BLaER1 treated with 17β-estradiol and CSF1 and Interleukin-3, amounts not matched to agents 10 nM and 100 nM (cell line): ENCODE results near the gene HSD17B8.

Experiments used
- H3K27ac ChIP-seq, 11 experiments: shearing (Covaris generic); formaldehyde crosslinking; 2 replicates each; pipeline ENCODE4 v1.8.1; 2022
- H3K27me3 ChIP-seq, 11 experiments: shearing (Covaris generic); formaldehyde crosslinking; 2 replicates each; pipeline ENCODE4 v1.8.1; 2022
- H3K36me3 ChIP-seq, 11 experiments: shearing (Covaris generic); formaldehyde crosslinking; 2 replicates each; pipeline ENCODE4 v1.8.1; 2022
- H3K4me1 ChIP-seq, 10 experiments: shearing (Covaris generic); formaldehyde crosslinking; 2 replicates each; pipeline ENCODE4 v1.8.1; 2022
- H3K4me2 ChIP-seq, 11 experiments: shearing (Covaris generic); formaldehyde crosslinking; 2 replicates each; pipeline ENCODE4 v1.8.1; 2022
- H3K4me3 ChIP-seq, 10 experiments: shearing (Covaris generic); formaldehyde crosslinking; 2 replicates each; pipeline ENCODE4 v1.8.1; 2022
- H3K9ac ChIP-seq, 11 experiments: shearing (Covaris generic); formaldehyde crosslinking; 2 replicates each; pipeline ENCODE4 v1.8.1; 2022
- H3K9me3 ChIP-seq, 11 experiments: shearing (Covaris generic); formaldehyde crosslinking; replicated peaks in 1 of 11; 2 replicates each; pipeline ENCODE4 v1.8.1; 2022
- H4K20me1 ChIP-seq, 11 experiments: shearing (Covaris generic); formaldehyde crosslinking; 2 replicates each; pipeline ENCODE4 v1.8.1; 2022
- Cebpa-rat ChIP-seq, 11 experiments: shearing (Covaris generic); IDR thresholded peaks; 2 replicates each; pipeline ENCODE4 v1.8.1; 2022

Gene HSD17B8

GRCh38 chr6:33235221-33235634 is 30.8 kb downstream of the HSD17B8 start:
- TF ChIP-seq Cebpa-rat (IDR thresholded peaks at IDR 0.05), result no peak
- Histone ChIP-seq H4K20me1 (no peaks in the 10 kb centered on the region), H3K27me3 (no peaks in the 10 kb centered on the region), H3K9me3 (no peaks in the 10 kb centered on the region), H3K27ac (peak overlapping the region in 1 of 11 experiments; percentile 36; a peak in 1 of 22 replicates), H3K36me3 (no peaks in the 10 kb centered on the region), H3K4me3 (no peak overlapping the region), H3K9ac (0 out of 22 replicates have a peak overlapping the region, but pooled peaks of 1 of the 11 experiments have one; percentile 1), H3K4me1 (peaks cover 0 to 48% (median 35%) of the 10 kb centered on the region in 10 experiments; a peak in 16 of 20 replicates), H3K4me2 (peak overlapping the region in 9 of 11 experiments; percentile 38 to 78 (median 63); a peak in 18 of 22 replicates)

- H3K27ac ChIP-seq, result no peak overlapping the region
- H3K4me1 ChIP-seq, result peaks cover 1 to 41% (median 32%) of the 10 kb centered on the region in 10 experiments; a peak in 17 of 20 replicates
- TF ChIP-seq Cebpa-rat (IDR thresholded peaks at IDR 0.05), result no peak
- H3K27me3 ChIP-seq, result no peaks in the 10 kb centered on the region
- no peaks in the 10 kb centered on the region for H3K36me3 ChIP-seq
- H3K9me3 ChIP-seq, result no peaks in the 10 kb centered on the region
- H3K9ac ChIP-seq, result no peak overlapping the region
- no peaks in the 10 kb centered on the region for H4K20me1 ChIP-seq
- H3K4me2 ChIP-seq, result peak overlapping the region in 8 of 11 experiments; percentile 22 to 78 (median 67); a peak in 15 of 22 replicates
- H3K4me3 ChIP-seq, result no peak overlapping the region
Measured at GRCh38 chr6:33236328-33236727, 31.9 kb downstream of the HSD17B8 start.

- Histone ChIP-seq H4K20me1 (no peaks in the 10 kb centered on the region), H3K4me3 (no peak overlapping the region), H3K9ac (no peak overlapping the region), H3K4me1 (peaks cover 7 to 41% (median 32%) of the 10 kb centered on the region in 10 experiments; a peak in 17 of 20 replicates), H3K36me3 (no peaks in the 10 kb centered on the region), H3K27ac (no peak overlapping the region), H3K9me3 (no peaks in the 10 kb centered on the region), H3K27me3 (no peaks in the 10 kb centered on the region), H3K4me2 (peak overlapping the region in 8 of 11 experiments; percentile 22 to 78 (median 67); a peak in 15 of 22 replicates)
- peak in 4 of 11 experiments; percentile 55 to 74 (median 61); a peak in 7 of 22 replicates for TF ChIP-seq Cebpa-rat (IDR thresholded peaks at IDR 0.05)
Measured at GRCh38 chr6:33236852-33237251, 32.4 kb downstream of the HSD17B8 start.

- Histone ChIP-seq H3K4me2 (peak overlapping the region in 7 of 11 experiments; percentile 12 to 78 (median 36); a peak in 6 of 22 replicates), H3K9ac (no peak overlapping the region)
Measured at GRCh38 chr6:33237741-33238140, 33.3 kb downstream of the HSD17B8 start.

GRCh38 chr6:33241968-33242367 is 37.5 kb downstream of the HSD17B8 start:
- Histone ChIP-seq H3K27me3 (no peaks in the 10 kb centered on the region), H4K20me1 (no peaks in the 10 kb centered on the region), H3K36me3 (no peaks in the 10 kb centered on the region), H3K9me3 (no peaks in the 10 kb centered on the region), H3K27ac (no peak overlapping the region), H3K4me3 (no peak overlapping the region), H3K4me2 (no peak overlapping the region; a peak in 1 of 22 replicates), H3K9ac (no peak overlapping the region), H3K4me1 (peaks cover 4 to 11% (median 8%) of the 10 kb centered on the region in 10 experiments; a peak in 13 of 20 replicates)
- TF ChIP-seq Cebpa-rat (IDR thresholded peaks at IDR 0.05), result no peak

More at GRCh38 chr6:33237741-33238140, 33.3 kb downstream of the HSD17B8 start:
- H4K20me1 ChIP-seq, result no peaks in the 10 kb centered on the region
- no peak for TF ChIP-seq Cebpa-rat (IDR thresholded peaks at IDR 0.05)
- H3K4me3 ChIP-seq, result no peak overlapping the region
- H3K4me1 ChIP-seq, result peaks cover 8 to 41% (median 32%) of the 10 kb centered on the region in 10 experiments; a peak in 17 of 20 replicates
- no peaks in the 10 kb centered on the region for H3K36me3 ChIP-seq
- H3K27me3 ChIP-seq, result no peaks in the 10 kb centered on the region
- no peaks in the 10 kb centered on the region for H3K9me3 ChIP-seq
- no peak overlapping the region for H3K27ac ChIP-seq

GRCh38 chr6:33243476-33243875 is 39.0 kb downstream of the HSD17B8 start:
- Histone ChIP-seq H3K9ac (no peak overlapping the region), H3K9me3 (no peaks in the 10 kb centered on the region), H3K27me3 (no peaks in the 10 kb centered on the region), H3K4me3 (no peak overlapping the region), H3K36me3 (no peaks in the 10 kb centered on the region), H4K20me1 (no peaks in the 10 kb centered on the region), H3K4me2 (no peak overlapping the region), H3K4me1 (peaks cover under 1 to 11% (median 5%) of the 10 kb centered on the region in 10 experiments; a peak in 13 of 20 replicates), H3K27ac (no peak overlapping the region)
- no peak for TF ChIP-seq Cebpa-rat (IDR thresholded peaks at IDR 0.05)

GRCh38 chr6:33247977-33248642 is 43.7 kb downstream of the HSD17B8 start:
- H3K4me3 ChIP-seq, result peak overlapping the region; percentile 47 to 75 (median 68)
- H3K9me3 ChIP-seq, result no peaks in the 10 kb centered on the region
- H3K4me2 ChIP-seq, result peak overlapping the region; percentile 96 to 100 (median 99)
- H3K9ac ChIP-seq, result peak overlapping the region; percentile 77 to 92 (median 87)
- H3K27ac ChIP-seq, result peak overlapping the region; percentile 84 to 96 (median 91)
- peaks cover 0 to 30% (median 15%) of the 10 kb centered on the region in 11 experiments; a peak in 16 of 22 replicates for H3K36me3 ChIP-seq
- TF ChIP-seq Cebpa-rat (IDR thresholded peaks at IDR 0.05), result no peak
- H4K20me1 ChIP-seq, result no peaks in the 10 kb centered on the region
- H3K27me3 ChIP-seq, result no peaks in the 10 kb centered on the region
- peaks cover 20 to 45% (median 32%) of the 10 kb centered on the region in 10 experiments for H3K4me1 ChIP-seq

- Histone ChIP-seq H3K36me3 (peaks cover 0 to 34% (median 16%) of the 10 kb centered on the region in 11 experiments; a peak in 16 of 22 replicates), H3K9me3 (no peaks in the 10 kb centered on the region), H3K4me3 (peak overlapping the region; percentile 47 to 75 (median 68)), H4K20me1 (no peaks in the 10 kb centered on the region), H3K9ac (peak overlapping the region; percentile 77 to 92 (median 87)), H3K4me1 (peaks cover 20 to 50% (median 32%) of the 10 kb centered on the region in 10 experiments), H3K27ac (peak overlapping the region; percentile 84 to 96 (median 91)), H3K27me3 (no peaks in the 10 kb centered on the region), H3K4me2 (peak overlapping the region; percentile 96 to 100 (median 99))
- no peak for TF ChIP-seq Cebpa-rat (IDR thresholded peaks at IDR 0.05)
Measured at GRCh38 chr6:33248643-33248931, 44.1 kb downstream of the HSD17B8 start.

GRCh38 chr6:33248932-33249731 is 44.7 kb downstream of the HSD17B8 start:
- no peak for TF ChIP-seq Cebpa-rat (IDR thresholded peaks at IDR 0.05)
- H3K36me3 ChIP-seq, result peaks cover 0 to 39% (median 17%) of the 10 kb centered on the region in 11 experiments; a peak in 16 of 22 replicates
- no peaks in the 10 kb centered on the region for H3K9me3 ChIP-seq
- peak overlapping the region; percentile 99 to 100 (median 99) for H3K4me2 ChIP-seq
- H3K4me1 ChIP-seq, result peaks cover 20 to 52% (median 32%) of the 10 kb centered on the region in 10 experiments
- no peaks in the 10 kb centered on the region for H3K27me3 ChIP-seq
- H3K9ac ChIP-seq, result peak overlapping the region; percentile 86 to 92 (median 90)
- peak overlapping the region; percentile 84 to 96 (median 91) for H3K27ac ChIP-seq
- H4K20me1 ChIP-seq, result no peaks in the 10 kb centered on the region
- peak overlapping the region; percentile 58 to 76 (median 68) for H3K4me3 ChIP-seq
